Measurements from ENCODE around the gene FBXO31.
A peak's percentile ranks its signal among the peaks of the same experiment; 100 is the strongest.

Gene FBXO31

GRCh38 chr16:87411375-87412271 is 28.0 kb upstream of the FBXO31 start:
- no peak for TF ChIP-seq CTCF (IDR thresholded peaks at IDR 0.05; ENCODE audit: insufficient read depth, low read depth, low read length, missing control alignments)
- no peak for DNase-seq (ENCODE audit: low read depth)
- no peak overlapping the region for H3K4me3 ChIP-seq (ENCODE audit: low read length)

GRCh38 chr16:87410968-87411367 is 27.4 kb upstream of the FBXO31 start:
- TF ChIP-seq CTCF (IDR thresholded peaks at IDR 0.05; ENCODE audit: insufficient read depth, low read depth, low read length, missing control alignments), result no peak
- H3K4me3 ChIP-seq (ENCODE audit: low read length), result no peak overlapping the region
- DNase-seq (ENCODE audit: low read depth), result no peak

GRCh38 chr16:87410530-87410929 is 27.0 kb upstream of the FBXO31 start:
- no peak overlapping the region for H3K4me3 ChIP-seq (ENCODE audit: low read length)
- TF ChIP-seq CTCF (IDR thresholded peaks at IDR 0.05; ENCODE audit: insufficient read depth, low read depth, low read length, missing control alignments), result no peak
- DNase-seq (ENCODE audit: low read depth), result no peak

- no peak overlapping the region for H3K4me3 ChIP-seq (ENCODE audit: low read length)
- TF ChIP-seq CTCF (IDR thresholded peaks at IDR 0.05; ENCODE audit: insufficient read depth, low read depth, low read length, missing control alignments), result no peak
- DNase-seq (ENCODE audit: low read depth), result no peak
These were observed 26.2 kb upstream of the FBXO31 start for GRCh38 chr16:87409781-87410180.

GRCh38 chr16:87409153-87409552 is 25.6 kb upstream of the FBXO31 start:
- no peak overlapping the region for H3K4me3 ChIP-seq (ENCODE audit: low read length)
- TF ChIP-seq CTCF (IDR thresholded peaks at IDR 0.05; ENCODE audit: insufficient read depth, low read depth, low read length, missing control alignments), result no peak
- no peak for DNase-seq (ENCODE audit: low read depth)

GRCh38 chr16:87407511-87408112 is 24.0 kb upstream of the FBXO31 start:
- no peak overlapping the region for H3K4me3 ChIP-seq (ENCODE audit: low read length)
- DNase-seq (ENCODE audit: low read depth), result peak; percentile 52
- no peak for TF ChIP-seq CTCF (IDR thresholded peaks at IDR 0.05; ENCODE audit: insufficient read depth, low read depth, low read length, missing control alignments)
